Stimulated activated CD8-positive, alpha-beta memory T cell treated with anti-CD3 and anti-CD28 coated beads, Interleukin-12 subunit alpha, Interleukin-12 subunit beta, amount 100 ng/mL, for 24 hours (primary cell): ENCODE results near the gene CUZD1.

Source experiments
- DNase-seq: peaks from one replicate; pipeline ENCODE4 v3.0.0-alpha.2; 2020; ENCODE audit errors: extremely low read depth

CUZD1 gene

DNA sequence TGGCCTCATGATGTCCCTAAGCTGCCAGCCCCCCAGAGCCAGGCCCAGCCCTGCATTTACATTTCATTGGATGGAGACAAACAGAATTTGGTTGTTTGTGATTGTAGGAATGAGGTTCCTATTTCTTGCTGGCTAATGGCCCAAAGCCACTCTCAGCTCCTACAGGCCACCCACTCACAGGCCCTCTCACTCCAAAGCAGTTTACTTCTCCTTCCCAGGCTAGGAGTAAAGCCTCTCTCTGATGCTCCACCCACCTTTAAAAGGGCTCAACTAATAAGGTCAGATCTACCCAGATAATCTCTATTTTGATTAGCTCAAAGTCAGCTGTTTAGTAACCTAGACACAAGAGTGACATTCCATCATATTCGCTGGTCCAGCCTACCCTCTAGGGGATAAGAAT lies 11.2 kb upstream of the CUZD1 start:
- no peak for DNase-seq

DNA sequence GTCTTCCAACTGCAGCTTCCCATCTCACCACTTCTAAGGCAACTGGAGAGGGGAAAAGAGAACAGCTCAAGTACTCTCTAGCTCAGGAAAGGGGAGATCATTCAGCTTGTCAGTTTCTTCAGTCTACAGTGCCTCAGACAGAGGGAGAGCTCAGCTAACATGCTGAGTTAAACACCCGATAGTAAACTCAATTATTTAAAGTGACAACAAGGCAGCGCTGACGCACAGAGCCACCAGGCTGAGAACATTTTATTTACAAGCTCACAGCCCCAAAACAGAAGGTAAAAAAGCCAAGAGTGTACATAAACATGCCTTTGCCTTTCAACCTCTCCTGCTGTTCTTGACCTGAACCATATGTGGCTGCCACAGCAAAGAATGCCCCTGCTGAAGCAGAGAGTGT lies 10.1 kb upstream of the CUZD1 start:
- DNase-seq, result no peak

DNA sequence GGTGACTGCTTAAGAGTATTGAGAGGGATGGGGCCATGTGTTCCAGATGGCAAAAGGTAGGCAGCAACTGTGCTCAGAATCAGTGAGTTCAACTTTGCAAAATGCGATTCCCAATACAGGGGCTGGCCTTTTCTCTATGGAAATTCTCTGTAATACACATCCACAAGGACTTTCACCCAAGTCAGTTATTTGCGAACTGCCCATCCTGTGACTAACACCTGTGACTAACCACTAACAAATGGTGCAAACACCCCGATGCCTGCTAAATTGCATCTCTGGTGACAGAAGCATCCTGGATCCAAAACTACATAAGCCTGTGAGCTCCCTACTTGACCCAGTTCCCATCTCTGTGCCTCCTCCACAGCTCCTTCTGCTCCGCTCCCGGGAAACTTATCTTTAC lies 9.0 kb upstream of the CUZD1 start:
- DNase-seq, result no peak

DNA sequence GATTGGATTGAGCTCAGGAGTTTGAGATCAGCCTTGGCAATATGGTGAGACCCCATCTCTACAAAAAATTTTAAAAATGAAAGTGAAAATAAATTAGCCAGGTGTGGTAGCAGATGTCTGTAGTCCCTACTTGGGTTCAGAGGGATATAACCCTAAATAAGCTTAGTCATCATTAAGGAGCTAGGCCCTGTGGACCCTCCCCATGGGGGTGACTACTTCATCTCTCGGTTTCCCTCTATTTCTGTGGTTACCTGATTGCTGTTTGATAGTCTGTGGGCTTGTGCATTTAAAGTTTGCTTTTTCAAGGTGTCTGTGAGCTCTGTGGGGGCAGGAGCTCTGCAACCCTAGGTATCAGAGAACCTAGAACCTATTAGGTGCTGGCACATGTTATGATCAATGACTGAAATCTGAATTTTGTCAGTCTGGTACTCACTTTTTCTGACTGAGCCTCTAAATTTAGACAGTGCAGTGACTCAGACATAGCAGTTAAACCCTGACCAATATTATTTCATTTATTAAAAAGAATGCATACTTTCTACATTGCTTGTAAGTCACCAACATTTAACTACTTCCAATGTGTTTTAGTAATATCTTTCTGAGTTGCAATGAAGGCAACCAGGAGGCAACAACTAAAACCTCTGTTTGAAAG lies 8.1 kb upstream of the CUZD1 start:
- DNase-seq, result no peak

DNA sequence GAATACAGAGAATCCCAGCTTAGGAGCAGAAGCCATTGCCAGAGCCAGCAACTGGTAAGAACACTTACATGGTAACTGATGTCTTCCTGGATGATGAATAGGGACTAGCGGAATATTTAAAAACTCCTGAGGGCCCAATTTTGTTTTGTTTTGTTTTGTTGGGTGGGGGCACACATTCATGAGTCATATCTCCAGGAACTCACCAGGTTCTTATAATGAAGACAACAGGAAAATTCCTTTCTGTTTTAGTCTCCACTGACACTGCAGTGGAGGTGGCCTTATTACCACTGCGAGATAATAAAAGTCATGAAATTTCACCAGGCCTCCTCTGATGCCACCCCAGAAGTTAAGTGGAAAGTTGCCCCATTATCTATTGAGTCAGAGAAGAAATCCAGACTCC lies 6.6 kb upstream of the CUZD1 start:
- DNase-seq, result no peak

DNA sequence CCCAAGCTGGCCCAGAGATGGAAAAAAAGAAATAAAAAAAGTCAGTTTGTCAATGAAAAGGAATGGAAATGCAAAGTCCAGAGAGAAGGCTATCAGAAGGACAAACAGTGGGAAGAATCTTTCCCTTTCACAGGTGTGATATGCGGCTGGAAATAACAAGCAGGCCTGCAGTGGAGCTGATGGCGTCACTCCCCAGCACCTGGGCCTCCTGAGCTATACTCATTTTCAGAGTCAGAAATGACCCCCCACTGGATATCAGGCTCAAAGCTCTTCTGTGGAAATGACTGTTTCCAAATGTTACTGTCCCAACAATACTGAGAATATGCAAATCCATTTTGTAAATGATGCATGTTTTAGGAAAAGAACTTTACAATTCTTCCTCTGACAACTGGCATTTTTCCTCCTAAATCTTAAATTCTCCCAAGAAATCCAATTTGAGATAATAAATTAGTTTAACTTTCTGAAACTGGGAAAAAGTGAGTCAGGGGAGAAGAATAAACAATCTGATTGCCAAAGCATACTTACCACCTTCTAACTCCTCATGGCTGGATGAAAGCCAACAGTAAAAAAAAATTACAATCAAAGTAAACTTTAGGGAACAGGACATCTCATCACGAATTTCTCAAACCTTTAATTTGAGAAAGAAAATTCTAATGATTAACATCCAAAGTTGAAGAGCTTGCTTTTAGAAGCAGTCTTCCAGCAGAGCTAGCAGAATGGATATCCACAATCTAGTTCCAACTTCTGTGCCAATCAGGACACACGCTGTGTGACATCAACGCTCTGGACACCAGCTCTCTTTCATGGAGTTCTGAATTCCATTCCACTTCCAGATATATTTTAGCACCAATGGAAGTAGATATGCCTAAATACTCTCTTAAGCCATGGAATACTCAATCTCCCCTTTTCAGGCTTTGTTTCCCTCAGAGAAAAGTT lies 5.3 kb upstream of the CUZD1 start:
- DNase-seq, result no peak

DNA sequence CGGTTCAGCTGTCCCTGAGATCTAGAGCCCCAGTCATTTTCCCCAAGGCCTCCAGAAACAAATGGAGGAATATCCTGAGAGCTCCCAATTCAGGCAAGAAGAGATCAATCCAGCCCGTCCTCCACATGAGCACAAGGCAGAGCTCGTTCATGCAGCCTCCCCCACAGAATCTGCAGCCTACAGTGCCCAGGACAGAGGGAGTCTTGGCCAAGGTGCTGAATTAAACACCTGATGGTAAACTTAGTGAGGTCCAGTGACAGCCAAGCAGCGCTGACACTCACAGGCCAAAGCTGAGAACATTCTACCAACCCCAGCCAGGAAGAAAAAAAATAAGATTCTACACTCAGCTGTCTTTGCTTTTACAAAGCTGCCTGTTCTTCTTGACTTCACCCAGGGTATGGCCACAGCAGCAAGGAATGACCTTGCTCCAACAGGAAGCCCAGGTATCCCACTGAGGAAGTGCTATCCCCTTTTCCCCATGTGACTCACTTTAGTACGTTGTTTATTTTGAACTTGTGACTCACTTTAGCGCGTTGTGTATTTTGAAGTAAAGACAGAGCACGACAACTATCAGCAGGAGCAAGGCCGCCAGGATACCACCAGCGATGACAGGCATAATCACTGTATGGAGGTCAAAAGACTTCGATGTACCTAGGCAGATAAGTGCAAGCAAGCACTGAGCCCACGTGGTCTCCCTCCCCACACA lies 4.4 kb upstream of the CUZD1 start:
- no peak for DNase-seq

DNA sequence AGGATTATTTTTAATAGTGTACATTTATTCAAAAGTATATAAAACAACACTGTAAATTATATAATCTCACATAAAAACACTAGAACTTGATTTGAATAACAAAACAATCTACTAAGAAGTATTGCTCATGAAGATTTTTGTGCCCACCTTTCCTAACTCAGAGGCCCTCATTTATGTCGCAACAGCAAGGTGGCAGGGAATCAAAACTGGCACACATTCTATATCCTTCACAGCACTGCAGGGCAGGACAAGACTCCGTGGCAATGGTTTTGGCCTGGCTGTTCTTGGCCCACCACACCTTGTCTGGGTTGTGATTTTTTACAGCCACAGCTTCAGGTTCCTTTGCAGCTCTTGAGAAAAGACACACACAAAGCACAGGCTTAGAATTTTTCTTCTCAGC lies 3.4 kb upstream of the CUZD1 start:
- DNase-seq, result no peak

DNA sequence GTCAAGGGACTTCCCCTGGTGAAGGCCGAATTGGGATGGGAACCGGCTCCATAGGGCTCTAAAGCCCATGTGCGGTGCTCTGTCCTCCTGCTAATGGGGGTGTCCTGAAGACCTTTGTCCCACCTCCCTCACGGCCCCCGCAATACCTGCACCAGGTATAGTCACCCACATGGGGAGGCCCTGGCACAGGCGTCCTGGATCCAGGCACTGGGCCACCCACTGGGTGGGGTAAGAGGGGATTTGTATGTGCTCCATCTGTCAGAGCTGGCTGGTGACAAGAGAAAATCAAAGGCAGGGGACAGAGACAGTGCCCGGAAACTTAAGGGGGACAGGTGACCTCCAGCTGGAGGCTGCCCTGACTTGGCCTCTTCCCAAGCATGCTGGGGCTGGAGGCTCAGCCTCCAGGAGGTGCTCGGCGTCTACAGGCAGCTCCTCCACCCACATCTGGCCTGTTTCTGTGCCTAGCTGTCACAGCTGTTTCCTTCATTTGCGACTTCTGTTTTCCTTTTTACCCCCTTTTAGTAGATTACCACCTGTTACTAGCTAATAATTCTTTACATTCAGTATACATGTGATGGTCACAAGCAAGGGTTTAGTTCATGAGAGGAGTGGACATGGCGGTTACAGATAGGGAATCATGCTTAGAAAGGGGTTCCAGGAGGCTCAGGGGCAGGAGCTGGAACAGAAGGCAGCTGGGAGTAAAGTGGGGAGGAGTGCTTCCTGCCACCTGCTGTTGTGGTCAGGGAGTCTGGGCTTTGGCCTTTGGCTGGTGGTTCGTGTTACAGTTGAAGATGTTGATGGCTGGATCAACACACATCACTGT lies 2.3 kb upstream of the CUZD1 start:
- no peak for DNase-seq

DNA sequence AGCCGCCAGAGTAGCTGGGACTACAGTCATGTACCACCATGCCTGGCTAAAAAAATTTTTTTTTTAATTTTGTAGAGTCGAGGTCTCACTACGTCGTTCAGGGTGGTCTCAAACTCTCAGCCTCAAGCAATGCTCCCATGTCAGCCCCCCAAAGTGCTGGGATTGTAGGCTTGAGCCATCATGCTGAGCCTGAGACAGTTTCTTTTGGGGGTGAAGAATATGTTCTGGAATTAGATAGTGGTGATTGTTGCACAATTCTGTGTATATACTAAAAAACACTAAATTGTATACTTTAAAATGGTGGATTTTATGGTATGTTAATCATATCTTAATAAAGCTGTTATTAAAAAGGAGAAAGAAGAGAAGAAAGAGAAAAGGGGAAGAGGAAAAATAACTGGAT lies 1.5 kb downstream of the CUZD1 start:
- no peak for DNase-seq

DNA sequence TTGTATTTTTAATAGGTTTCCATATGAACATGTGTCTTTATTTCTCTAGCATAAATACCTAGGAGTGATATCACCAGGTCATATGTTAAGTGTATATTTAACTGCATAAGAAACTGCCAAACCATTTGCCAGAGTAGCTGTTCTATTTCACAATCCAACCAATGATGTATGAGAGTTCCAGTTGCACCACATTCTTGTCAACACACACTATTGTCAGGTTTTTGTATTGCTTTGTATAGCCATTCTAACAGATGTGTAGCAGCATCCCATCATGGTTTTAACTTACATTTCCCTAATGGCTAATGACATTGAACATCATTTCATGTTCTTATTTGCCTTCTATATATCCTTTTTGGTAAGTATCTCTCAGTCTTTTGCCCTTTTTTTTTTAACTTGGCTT lies 4.1 kb downstream of the CUZD1 start:
- DNase-seq, result no peak

DNA sequence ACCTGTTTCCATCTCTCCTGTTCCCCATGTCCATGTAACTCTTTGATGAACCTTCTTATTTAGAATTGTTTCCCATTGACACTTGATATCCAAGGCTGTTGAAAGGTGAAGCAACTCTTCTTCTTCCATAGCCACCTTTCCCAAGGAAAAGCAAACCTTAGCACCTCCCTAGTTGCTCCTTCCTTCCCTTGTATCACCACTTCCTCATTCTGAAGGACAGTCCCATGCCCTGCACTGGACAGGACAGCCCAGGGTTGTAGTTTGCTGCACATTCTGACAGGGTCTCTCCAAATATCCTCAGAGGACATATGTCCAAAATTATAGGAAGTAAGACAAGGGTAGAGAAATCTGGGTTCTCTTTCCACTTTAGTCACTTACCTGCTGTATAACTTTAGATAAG lies 6.2 kb downstream of the CUZD1 start:
- no peak for DNase-seq

DNA sequence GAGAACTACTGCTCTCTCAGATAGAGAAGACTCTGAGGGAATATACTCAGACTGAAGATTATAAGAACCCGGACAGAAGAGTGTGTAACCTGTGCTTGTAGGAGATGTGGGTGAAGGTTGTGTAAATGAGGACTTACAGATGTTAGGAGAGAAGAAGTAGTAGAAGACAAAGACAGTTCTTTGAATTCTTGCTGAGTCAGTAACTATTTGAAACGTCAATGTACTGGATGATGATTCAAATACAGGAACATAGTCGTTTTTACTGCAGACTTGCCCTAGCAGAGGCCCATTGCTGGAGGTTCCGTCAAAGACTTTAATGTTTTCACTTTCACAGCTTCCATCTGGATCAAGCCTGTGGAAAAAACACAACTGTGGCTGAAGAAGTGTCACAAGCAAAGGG lies 6.8 kb downstream of the CUZD1 start:
- DNase-seq, result no peak

DNA sequence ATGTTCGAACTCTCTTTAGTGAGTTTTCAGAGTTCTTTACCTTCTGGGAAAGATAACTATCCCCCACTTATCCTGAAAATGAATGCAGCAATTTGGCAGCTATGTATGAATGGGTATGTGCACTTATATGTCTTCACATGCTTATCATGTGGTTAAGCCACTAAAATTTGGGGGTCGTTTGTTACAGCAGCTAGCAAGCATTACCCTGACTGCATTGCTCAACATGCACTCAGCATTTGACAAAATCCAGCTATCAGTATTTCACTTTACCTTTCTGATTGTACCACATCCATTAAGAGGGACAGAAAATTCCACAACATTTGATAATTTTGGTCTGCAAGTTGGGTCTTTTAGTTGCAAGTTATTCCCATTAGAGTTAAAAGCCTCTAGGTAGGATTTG lies 9.7 kb downstream of the CUZD1 start:
- no peak for DNase-seq

DNA sequence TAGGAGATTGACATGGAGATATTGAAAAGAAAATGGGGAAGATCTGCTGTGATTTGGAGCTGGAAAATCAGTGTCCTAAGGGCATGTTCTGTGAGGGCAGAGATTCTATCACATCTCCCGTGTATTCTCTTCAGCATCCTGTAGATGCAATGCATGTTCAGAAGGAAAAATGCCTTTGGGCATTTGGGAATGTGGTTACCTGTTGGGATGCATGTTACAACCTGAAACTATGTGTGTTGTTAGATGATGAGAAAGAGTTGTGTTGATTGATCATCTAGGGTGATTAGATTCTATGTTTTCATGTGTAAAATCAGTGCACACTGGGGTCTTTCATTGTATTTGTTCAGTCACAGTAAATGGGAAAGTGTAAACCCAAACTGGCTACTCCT lies 14.7 kb downstream of the CUZD1 start:
- DNase-seq, result no peak

DNA sequence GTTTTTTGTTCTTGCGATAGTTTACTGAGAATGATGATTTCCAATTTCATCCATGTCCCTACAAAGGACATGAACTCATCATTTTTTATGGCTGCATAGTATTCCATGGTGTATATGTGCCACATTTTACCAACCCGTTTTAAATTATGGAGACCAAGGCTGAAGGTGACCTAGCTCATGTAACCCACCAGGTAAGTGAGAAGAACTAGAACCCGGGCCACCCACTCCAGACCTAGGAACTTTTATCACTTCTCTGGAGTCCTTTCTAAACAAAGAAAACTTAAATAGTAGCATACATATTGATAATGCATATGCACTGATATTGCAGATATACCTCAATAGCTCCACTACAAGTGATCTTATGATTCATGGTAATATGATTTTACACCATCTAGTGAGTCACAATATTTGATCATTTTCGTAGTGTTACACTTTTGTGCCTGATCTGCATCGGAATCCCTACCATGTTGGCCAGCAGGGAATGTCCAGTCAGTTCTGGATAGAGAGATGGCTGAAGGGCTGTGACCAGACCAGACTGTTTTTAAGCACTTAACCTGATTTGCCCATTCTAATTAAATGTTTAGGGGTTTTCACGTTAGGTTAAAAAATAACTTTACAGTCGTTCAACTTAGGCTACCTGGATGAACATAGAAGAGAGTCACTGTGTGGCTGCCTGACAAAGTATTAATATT lies 15.2 kb downstream of the CUZD1 start:
- no peak for DNase-seq

DNA sequence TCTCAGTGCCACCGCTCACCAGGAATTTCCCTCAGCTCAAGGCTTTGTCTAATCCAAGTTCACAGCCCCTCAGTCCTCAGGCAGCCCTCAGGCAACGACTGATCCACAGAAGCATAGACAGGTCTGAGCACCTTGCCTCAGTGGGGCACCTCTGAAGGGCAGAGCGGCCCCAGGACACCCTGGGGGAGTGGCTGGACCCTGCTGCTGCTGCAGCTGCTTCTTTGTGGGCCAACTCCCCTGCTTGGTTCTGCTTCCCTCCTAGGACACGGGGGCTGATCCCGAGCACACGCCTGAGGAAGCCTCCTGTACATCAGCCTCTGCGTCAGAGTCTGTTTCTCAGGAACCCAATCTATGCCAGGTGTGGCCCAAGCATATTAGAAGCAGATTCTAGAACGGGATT lies 16.2 kb downstream of the CUZD1 start:
- DNase-seq, result no peak

DNA sequence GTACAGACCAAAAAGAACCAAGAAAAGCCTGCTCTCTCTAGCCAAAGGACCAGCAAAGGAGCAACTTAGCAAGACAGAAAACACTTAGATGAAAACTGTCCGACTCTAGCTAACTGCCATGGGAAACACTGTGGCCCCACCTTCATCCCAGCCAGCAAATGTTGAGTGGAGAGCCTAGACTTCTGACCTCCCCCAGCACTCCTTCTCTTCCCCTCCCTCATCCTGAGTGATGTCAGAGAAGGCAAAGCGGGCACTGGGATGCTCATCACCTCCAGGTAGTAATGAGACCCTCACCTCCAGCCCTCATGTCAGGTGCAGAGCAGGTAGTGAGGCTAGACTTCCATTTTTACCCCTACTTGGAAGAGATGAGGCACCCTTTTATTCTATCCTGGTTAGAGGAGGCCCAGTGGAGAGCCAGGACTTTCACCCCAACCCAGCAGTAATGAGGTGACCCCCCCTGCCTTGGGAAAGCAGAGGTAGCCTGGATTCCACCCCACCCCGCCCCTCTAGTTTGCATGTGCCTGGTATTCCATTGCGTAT lies 16.9 kb downstream of the CUZD1 start:
- no peak for DNase-seq

DNA sequence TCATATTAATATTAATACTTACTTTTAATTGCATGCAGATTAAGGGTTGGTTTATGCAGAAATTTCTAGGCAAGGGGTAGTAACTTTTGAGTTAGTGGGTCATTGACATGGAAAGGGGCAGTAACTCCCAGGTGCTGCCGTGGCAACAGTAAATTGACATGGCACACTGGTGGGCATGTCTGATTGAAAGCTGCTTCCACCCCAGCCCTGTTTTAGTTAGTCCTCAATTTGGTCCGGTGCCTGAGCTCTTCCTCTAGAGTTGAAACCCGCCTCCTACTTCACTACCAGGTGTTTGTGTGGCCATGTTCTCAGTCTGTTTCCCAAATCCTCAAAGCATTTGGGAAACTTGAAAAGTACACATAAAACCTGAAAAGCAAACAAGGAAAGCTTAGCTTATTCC lies 18.4 kb downstream of the CUZD1 start:
- no peak for DNase-seq

DNA sequence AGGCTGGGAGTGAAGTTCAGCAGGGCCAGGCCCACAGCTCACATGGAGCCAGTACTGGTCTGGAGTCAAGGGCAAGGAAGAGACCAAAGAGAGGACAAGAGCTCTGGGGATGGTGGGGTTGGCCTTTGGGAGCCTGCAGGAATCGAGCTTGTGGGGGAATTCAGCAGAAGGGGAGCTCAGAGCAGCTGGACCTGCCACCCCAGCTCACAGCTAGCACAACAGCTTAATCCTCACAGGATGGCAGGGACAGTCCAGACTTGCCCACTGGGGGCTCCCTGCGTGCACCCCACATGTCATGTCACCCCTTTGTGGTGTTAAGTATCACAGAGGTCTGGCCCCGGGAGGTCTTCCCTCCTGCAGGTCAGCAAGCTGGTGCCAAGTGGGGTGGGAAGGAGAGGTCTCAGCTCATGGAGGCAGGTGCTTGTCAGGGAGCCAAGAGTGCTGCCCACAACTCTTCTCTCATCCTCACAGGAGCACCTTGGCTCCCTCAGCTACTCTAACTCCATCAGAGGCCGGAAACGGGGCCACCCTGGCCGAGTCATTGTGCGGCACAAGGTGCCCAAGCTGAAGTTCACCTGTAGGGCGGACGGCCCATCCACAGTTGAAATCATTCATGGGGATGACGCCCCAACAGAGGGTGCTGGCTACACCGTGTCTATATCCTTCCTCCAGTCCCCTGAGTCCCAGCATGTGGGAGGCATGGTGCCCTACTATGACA lies 22.5 kb downstream of the CUZD1 start:
- DNase-seq, result no peak
